Activated naive CD4-positive, alpha-beta T cell treated with Interleukin-2 at 50 U/mL for 16 hours (primary cell): ENCODE measurements around the gene FTH1.
"Not testable (repeated sequence)": the region's sequence is repeated elsewhere in the genome, so short reads cannot be mapped to it uniquely, and the experiment has no call there.

Experiments used
- DNase-seq: peaks from one replicate; pipeline ENCODE4 v3.0.0-alpha.2; 2020

The FTH1 gene

GRCh38 chr11:61967116-61967923 lies at the start of gene FTH1:
Gene FTH1 (minus strand): TSS chr11:61967634. CDS start chr11:61967425, 209 bp downstream.
- peak; percentile 85 for DNase-seq

DNA sequence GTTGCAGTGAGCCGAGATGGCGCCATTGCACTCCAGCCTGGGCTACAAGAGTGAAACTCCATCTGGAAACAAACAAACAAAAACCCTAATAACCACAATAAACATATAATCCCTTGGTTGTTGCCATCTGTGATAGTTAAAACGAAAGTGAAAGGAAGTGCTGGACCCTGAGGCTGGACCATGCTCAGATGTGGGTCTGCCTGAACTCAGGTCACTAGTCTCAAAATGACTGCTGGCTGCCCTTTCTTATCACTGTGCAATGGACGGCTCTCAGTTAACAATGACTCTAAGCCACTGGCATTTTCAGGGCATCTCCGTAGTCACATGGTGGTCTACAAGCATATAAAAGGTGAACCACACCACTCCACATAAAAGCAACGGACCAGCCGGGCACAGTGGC lies 48.2 kb upstream of the FTH1 start:
- no peak for DNase-seq

GRCh38 chr11:62013537-62014476 lies 46.4 kb upstream of the FTH1 start:
- DNase-seq = no peak

GRCh38 chr11:62012832-62013461 lies 45.5 kb upstream of the FTH1 start:
- DNase-seq = no peak

- DNase-seq = no peak
Observed at GRCh38 chr11:62012451-62012831, 45.0 kb upstream of the FTH1 start.

GRCh38 chr11:62011881-62012280 lies 44.4 kb upstream of the FTH1 start:
- DNase-seq = no peak

DNA sequence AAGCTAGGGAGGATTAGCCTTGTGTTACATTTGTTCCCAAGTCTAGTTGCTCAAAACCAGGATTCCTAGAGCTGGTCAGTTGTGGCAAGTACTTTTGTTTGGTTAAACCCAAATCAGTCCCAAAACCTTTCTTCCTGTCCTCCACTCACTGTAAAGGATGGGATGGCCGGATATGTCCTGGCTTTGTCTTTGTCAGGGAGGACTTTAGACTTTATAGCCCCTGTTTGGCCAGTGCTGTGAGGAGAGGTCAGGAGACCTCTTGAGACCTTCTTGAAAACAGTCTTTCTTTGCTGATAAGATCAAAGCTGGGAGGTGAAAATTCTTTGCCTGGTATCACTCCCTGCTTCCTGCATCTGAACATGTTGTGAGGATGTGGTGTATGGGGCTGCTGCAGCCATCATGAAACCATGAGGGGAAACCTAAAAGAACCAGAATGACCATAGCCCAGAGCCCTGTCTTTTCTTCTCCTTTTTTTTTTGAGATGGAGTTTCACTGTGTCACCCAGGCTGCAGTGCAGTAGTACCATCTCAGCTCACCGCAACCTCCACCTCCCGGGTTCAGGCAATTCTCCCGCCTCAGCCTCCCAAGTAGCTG lies 43.6 kb upstream of the FTH1 start:
- DNase-seq = no peak

GRCh38 chr11:62008193-62008592 lies 40.8 kb upstream of the FTH1 start:
- DNase-seq = no peak

DNA sequence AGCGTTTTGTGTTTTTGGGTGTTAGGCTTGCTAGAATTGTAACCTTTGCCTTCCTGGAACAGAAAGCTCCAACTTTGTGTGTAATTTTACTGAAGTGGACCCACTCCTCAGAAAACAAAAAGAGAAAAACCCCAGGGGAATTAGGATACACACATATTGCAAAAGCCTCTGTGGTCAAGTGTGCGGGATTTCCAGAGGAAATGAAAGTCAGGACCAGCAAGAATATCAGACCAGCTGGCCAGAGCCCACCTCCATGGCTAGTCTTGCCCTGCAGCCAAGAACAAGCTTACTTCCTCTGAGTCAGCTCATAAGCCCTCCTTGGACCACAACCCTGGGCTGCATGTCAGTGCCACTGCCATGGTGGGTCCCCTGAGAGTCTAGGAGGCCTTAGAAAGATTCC lies 37.0 kb upstream of the FTH1 start:
- no peak for DNase-seq

- not testable (repeated sequence) for DNase-seq
Observed at GRCh38 chr11:62002283-62002682, 34.8 kb upstream of the FTH1 start.

GRCh38 chr11:62001450-62002191 lies 34.2 kb upstream of the FTH1 start:
- no peak for DNase-seq

DNA sequence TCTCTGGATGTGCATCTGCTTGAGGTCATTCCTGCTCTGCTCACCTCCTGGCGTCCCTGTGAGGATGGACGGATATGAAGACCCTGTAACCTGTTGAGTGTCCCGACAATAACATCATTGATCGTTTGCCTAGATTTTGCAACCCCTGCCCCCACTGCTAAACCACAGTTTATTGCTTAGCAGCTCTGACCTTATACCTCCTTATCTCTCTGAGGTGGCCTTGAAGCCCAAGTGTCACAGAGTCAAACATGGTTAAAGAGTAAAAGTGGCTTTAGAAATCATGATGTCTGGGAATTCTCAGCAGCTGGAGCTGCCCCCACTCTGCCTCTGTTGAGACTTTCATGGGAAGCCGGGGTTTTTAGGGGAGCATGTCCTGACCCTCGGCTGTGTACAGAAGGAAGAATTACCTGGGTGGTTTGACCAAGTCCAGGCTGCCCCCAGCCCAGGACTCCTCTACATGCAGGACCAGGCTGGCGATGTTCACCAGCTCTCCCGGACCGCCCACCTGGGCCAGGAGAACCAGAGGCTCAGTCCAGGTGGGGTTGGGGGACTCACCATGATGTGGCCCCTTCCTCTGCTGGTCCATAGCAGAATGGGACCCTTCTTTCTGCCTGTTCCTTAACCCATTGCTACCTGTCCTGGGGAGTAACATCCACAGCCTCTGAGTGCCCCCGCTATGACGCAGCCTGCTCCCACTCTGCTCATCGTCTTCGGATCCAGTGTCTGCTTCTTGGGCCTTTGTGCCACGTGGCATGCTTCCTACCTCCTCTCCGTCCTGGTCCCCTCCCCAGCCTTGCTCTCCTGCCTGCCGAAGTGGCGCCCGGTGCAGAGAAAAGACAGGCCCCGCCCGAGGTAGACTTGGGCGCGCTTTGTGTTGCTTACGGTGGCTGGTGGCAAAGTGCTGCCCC lies 33.4 kb upstream of the FTH1 start:
- DNase-seq = no peak

DNA sequence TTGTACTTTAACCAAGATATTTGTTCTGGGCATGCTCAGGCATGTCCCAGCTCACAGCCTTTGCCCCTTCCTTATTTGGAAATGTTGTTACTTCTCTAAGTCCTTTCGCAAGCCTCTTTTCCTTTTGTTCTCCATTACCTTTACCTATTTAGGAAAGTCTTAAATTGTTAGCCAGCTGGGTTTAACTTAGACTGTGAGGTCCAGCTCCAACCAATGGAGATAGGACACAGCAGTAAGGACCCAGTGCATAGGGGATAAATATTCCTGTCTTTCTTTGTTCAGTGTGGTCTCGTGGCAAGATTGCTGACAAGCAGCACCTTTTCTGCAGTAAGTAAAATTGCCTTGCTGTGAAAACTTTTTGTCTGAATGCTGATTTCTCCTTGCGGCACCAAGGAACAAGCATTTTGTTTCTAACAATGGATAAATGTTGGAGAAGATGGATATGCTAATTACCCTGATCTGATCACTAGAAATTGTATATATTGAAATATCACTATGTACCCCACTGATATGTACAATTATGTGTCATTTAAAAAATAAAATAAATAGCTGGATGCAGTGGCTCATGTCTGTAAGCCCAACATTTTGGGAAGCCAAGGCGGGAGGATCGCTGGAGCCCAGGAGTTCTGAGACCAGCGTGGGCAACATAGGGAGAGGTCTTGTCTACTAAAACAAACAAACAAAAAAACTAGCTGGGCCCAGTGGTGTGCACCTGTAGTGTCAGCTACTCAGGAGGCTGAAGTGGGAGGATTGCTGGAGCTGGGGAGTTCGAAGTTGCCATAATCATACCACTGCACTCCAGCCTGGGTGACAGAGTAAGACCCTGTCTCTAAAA lies 31.9 kb upstream of the FTH1 start:
- DNase-seq = no peak

- no peak for DNase-seq
Observed at GRCh38 chr11:61996933-61997332, 29.5 kb upstream of the FTH1 start.

- DNase-seq = no peak
Observed at GRCh38 chr11:61994981-61995380, 27.5 kb upstream of the FTH1 start.

- no peak for DNase-seq
Observed at GRCh38 chr11:61985869-61986268, 18.4 kb upstream of the FTH1 start.

DNA sequence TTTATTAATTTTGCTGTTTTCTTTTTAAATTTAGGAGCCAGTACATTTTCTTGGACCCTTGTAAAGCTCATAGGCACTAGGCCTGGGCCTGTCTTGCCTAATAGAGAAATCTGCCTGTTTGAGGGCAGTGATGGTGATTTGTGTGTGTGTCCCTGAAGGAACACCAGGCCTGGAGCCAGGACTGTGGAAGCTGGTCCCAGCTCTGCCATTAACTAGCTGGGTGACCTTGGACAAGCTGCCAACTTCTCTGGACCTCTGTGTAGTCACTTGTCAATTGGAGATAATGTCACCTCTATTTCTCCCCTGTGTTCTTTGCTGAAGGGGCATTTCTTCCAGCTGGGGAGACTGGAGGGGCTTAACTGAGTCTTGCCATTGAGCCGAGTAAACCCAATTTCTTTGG lies 16.0 kb upstream of the FTH1 start:
- DNase-seq = no peak

- no peak for DNase-seq
Observed at GRCh38 chr11:61980783-61981541, 13.5 kb upstream of the FTH1 start.
